ENCODE results near the gene PREPL. TPM values are rescaled to one million over a fixed set of nuclear protein-coding genes. Genes with fewer than 3 reads are reported as not detected.

Gene PREPL
- total RNA-seq, 6 experiments from 2014 or later, result 13.6 to 20.8 (median 19.6) TPM

GRCh38 chr2:44371445-44371844, 10.2 kb upstream of the PREPL start:
- ATAC-seq, result no peak
- Histone ChIP-seq H3K9me3 (no peaks in the 10 kb centered on the region), H3K36me3 (no peaks in the 10 kb centered on the region), H3K27me3 (no peaks in the 10 kb centered on the region), H3K4me1 (no peaks in the 10 kb centered on the region), H3K4me3 (no peak overlapping the region), H3K27ac (no peak overlapping the region)
- DNase-seq, result no peak
- intact Hi-C loops (cut with DNase I), result no loop called here
- no peak for TF ChIP-seq POLR2A (IDR thresholded peaks at IDR 0.05)
- no peak for TF ChIP-seq CTCF (IDR thresholded peaks at IDR 0.05)

- Histone ChIP-seq H3K36me3 (no peaks in the 10 kb centered on the region), H3K9me3 (no peaks in the 10 kb centered on the region), H3K4me3 (no peak overlapping the region), H3K4me1 (no peaks in the 10 kb centered on the region), H3K27ac (no peak overlapping the region), H3K27me3 (no peaks in the 10 kb centered on the region)
- intact Hi-C loops (cut with DNase I), result no loop called here
- DNase-seq, result no peak
- TF ChIP-seq CTCF (IDR thresholded peaks at IDR 0.05) (no peak), POLR2A (IDR thresholded peaks at IDR 0.05) (no peak)
- ATAC-seq, result no peak
Observed at GRCh38 chr2:44369392-44369791, 8.1 kb upstream of the PREPL start.

GRCh38 chr2:44367591-44367990, 6.3 kb upstream of the PREPL start:
- H3K36me3 ChIP-seq, result no peaks in the 10 kb centered on the region
- TF ChIP-seq POLR2A (IDR thresholded peaks at IDR 0.05), result no peak
- TF ChIP-seq CTCF (IDR thresholded peaks at IDR 0.05), result no peak
- 100% methylated on average over 1 of the region's 1 CpG for WGBS (ENCODE audit: insufficient coverage, low coverage, low lambda C conversion rate, missing lambda C conversion rate)
- H3K4me1 ChIP-seq, result peaks cover 0 to 4% (median 0%) of the 10 kb centered on the region in 4 donors
- intact Hi-C loops (cut with DNase I), result no loop called here
- H3K4me3 ChIP-seq, result no peak overlapping the region
- DNase-seq (no peak), ATAC-seq (no peak)
- H3K9me3 ChIP-seq, result no peaks in the 10 kb centered on the region
- H3K27ac ChIP-seq, result no peak overlapping the region
- H3K27me3 ChIP-seq, result no peaks in the 10 kb centered on the region

GRCh38 chr2:44364604-44365003, 3.3 kb upstream of the PREPL start:
- H3K9me3 ChIP-seq, result no peaks in the 10 kb centered on the region
- no peaks in the 10 kb centered on the region for H3K36me3 ChIP-seq
- peaks cover 0 to 11% (median 6%) of the 10 kb centered on the region in 4 donors for H3K4me1 ChIP-seq
- H3K27me3 ChIP-seq, result no peaks in the 10 kb centered on the region
- no peak overlapping the region for H3K27ac ChIP-seq
- intact Hi-C loops (cut with DNase I), result no loop called here
- TF ChIP-seq CTCF (IDR thresholded peaks at IDR 0.05), result no peak
- no peak for TF ChIP-seq POLR2A (IDR thresholded peaks at IDR 0.05)
- ATAC-seq, result no peak
- H3K4me3 ChIP-seq, result no peak overlapping the region
- no peak for DNase-seq
- 92% methylated on average over 3 of the region's 3 CpGs for WGBS (ENCODE audit: insufficient coverage, low coverage, low lambda C conversion rate, missing lambda C conversion rate)

All from right lobe of liver (tissue), 6 donors.